WTC11 (cell line): ENCODE results near the gene BAIAP2L1.

ENCODE experiments used
- ATF3 ChIP-seq: sonication (generic); formaldehyde crosslinking; conservative IDR thresholded peaks from 2 replicates; pipeline ENCODE4 v1.8.1; 2022; ENCODE audit warnings: mild to moderate bottlenecking, missing genetic modification reagents
- CTCF ChIP-seq: fragments of 200-600 bp; IDR thresholded peaks from 2 replicates; pipeline ENCODE4 v1.8.0; 2022; ENCODE audit warnings: antibody characterized with exemption
- E2F4 ChIP-seq: sonication (generic); formaldehyde crosslinking; IDR thresholded peaks from 2 replicates; pipeline ENCODE4 v1.8.1; 2022; ENCODE audit warnings: low read depth, mild to moderate bottlenecking, moderate library complexity, missing genetic modification reagents, borderline replicate concordance
- ELF4 ChIP-seq: sonication (generic); formaldehyde crosslinking; IDR thresholded peaks from 2 replicates; pipeline ENCODE4 v1.8.1; 2022; ENCODE audit warnings: low read depth, mild to moderate bottlenecking, moderate library complexity, missing genetic modification reagents
- ESRRA ChIP-seq: sonication (generic); formaldehyde crosslinking; IDR thresholded peaks from 2 replicates; pipeline ENCODE4 v1.8.1; 2022; ENCODE audit warnings: mild to moderate bottlenecking, missing genetic modification reagents, borderline replicate concordance
- GRHL2 ChIP-seq: fragments of 250-450 bp; sonication (Bioruptor Pico); IDR thresholded peaks from 2 replicates; pipeline ENCODE4 v1.8.0; 2022; ENCODE audit warnings: mild to moderate bottlenecking, moderate library complexity; ENCODE audit not compliant: insufficient replicate concordance, severe bottlenecking
- IRF1 ChIP-seq: sonication (generic); formaldehyde crosslinking; IDR thresholded peaks from 2 replicates; pipeline ENCODE4 v1.8.0; 2023; ENCODE audit warnings: missing genetic modification reagents
- MYBL2 ChIP-seq: sonication (generic); formaldehyde crosslinking; IDR thresholded peaks from 2 replicates; pipeline ENCODE4 v1.8.1; 2023; ENCODE audit warnings: mild to moderate bottlenecking, moderate library complexity, missing genetic modification reagents
- NFYB ChIP-seq: sonication (generic); formaldehyde crosslinking; conservative IDR thresholded peaks from 2 replicates; pipeline ENCODE4 v1.8.0; 2022; ENCODE audit warnings: low read depth, missing genetic modification reagents
- NR3C1 ChIP-seq: sonication (generic); formaldehyde crosslinking; conservative IDR thresholded peaks from 2 replicates; pipeline ENCODE4 v1.8.1; 2023; ENCODE audit warnings: low read depth, mild to moderate bottlenecking, missing genetic modification reagents
- USF1 ChIP-seq: sonication (generic); formaldehyde crosslinking; IDR thresholded peaks from 2 replicates; pipeline ENCODE4 v1.8.0; 2022; ENCODE audit warnings: mild to moderate bottlenecking, missing genetic modification reagents
- ZBTB43 ChIP-seq: sonication (generic); formaldehyde crosslinking; IDR thresholded peaks from 2 replicates; pipeline ENCODE4 v1.8.1; 2023; ENCODE audit warnings: mild to moderate bottlenecking, missing genetic modification reagents
- ZNF121 ChIP-seq: sonication (generic); formaldehyde crosslinking; IDR thresholded peaks from 2 replicates; pipeline ENCODE4 v1.8.0; 2023; ENCODE audit warnings: missing genetic modification reagents
- ZNF317 ChIP-seq: sonication (generic); formaldehyde crosslinking; IDR thresholded peaks from 2 replicates; pipeline ENCODE4 v1.8.1; 2023; ENCODE audit warnings: low read depth, mild to moderate bottlenecking, moderate library complexity, missing genetic modification reagents, borderline replicate concordance

- TF ChIP-seq NR3C1 (CRISPR knock-in tag) = no peak
- TF ChIP-seq ELF4 (CRISPR knock-in tag) = no peak
- TF ChIP-seq CTCF = no peak
- no peak for TF ChIP-seq ZNF317 (CRISPR knock-in tag)
- TF ChIP-seq ZNF121 (CRISPR knock-in tag) = no peak
- TF ChIP-seq ATF3 (CRISPR knock-in tag) = no peak
- TF ChIP-seq ZBTB43 (CRISPR knock-in tag) = no peak
- no peak for TF ChIP-seq ESRRA (CRISPR knock-in tag)
- TF ChIP-seq MYBL2 = no peak
- no peak for TF ChIP-seq IRF1
- no peak for TF ChIP-seq USF1 (CRISPR knock-in tag)
- no peak for TF ChIP-seq GRHL2
- no peak for TF ChIP-seq NFYB (CRISPR knock-in tag)
- TF ChIP-seq E2F4 (CRISPR knock-in tag) = no peak
Measured at GRCh38 chr7:98286701-98287485, 114.0 kb downstream of the BAIAP2L1 start.
